ENCODE measurements around the gene MTHFD1L. TPM values are rescaled to one million over a fixed set of nuclear protein-coding genes. Genes with fewer than 3 reads are reported as not detected.

The MTHFD1L gene
- total and polyA plus RNA-seq, 10 donors, result 6.7 to 32.1 (median 13.1) TPM

- H3K4me3 ChIP-seq, result no peak overlapping the region
- intact Hi-C loops (cut with DNase I; ENCODE audit: low total_unique reads), result no loop called here
- no peaks in the 10 kb centered on the region for H3K27me3 ChIP-seq (replicated peaks in 1 of 7)
- peaks cover 0 to 16% (median 2%) of the 10 kb centered on the region in 6 donors for H3K4me1 ChIP-seq
- TF ChIP-seq CTCF (IDR thresholded peaks at IDR 0.05 in 8 of 11, conservative IDR thresholded peaks at IDR 0.05 in 3 of 11) (no peak), POLR2A (IDR thresholded peaks at IDR 0.05) (no peak), POLR2AphosphoS5 (IDR thresholded peaks at IDR 0.05) (no peak)
- peak overlapping the region in 2 of 8 donors; percentile 51 to 72 for H3K27ac ChIP-seq
- no peaks in the 10 kb centered on the region for H3K36me3 ChIP-seq
- DNase-seq, result no peak
- 20 to 51% (median 38%) methylated on average over 1 of the region's 1 CpG for WGBS, 5 donors
- H3K9me3 ChIP-seq, result peaks cover 0 to 8% (median 0%) of the 10 kb centered on the region in 8 donors
These were observed 208.2 kb downstream of the MTHFD1L start for GRCh38 chr6:151073701-151074100.

GRCh38 chr6:151075005-151075404 lies 209.5 kb downstream of the MTHFD1L start:
- no peaks in the 10 kb centered on the region for H3K27me3 ChIP-seq (replicated peaks in 1 of 7)
- no peak overlapping the region for H3K4me3 ChIP-seq
- H3K36me3 ChIP-seq, result peaks cover 0 to 8% (median 0%) of the 10 kb centered on the region in 6 donors
- H3K9me3 ChIP-seq, result peaks cover 0 to 8% (median 0%) of the 10 kb centered on the region in 8 donors
- DNase-seq, result no peak
- 93 to 97% (median 94%) methylated on average over 3 of the region's 3 CpGs for WGBS, 5 donors
- peak overlapping the region in 4 of 8 donors; percentile 17 to 56 (median 40) for H3K27ac ChIP-seq
- TF ChIP-seq POLR2A (IDR thresholded peaks at IDR 0.05), result no peak
- no peak for TF ChIP-seq POLR2AphosphoS5 (IDR thresholded peaks at IDR 0.05)
- no peak for TF ChIP-seq CTCF (IDR thresholded peaks at IDR 0.05 in 8 of 11, conservative IDR thresholded peaks at IDR 0.05 in 3 of 11)
- intact Hi-C loops (cut with DNase I; ENCODE audit: low total_unique reads), result no loop called here
- peaks cover 0 to 12% (median 2%) of the 10 kb centered on the region in 6 donors for H3K4me1 ChIP-seq

- intact Hi-C loops (cut with DNase I; ENCODE audit: low total_unique reads), result no loop called here
These were observed 210.0 kb downstream of the MTHFD1L start for GRCh38 chr6:151075527-151075926.

More at GRCh38 chr6:151075527-151075926, 210.0 kb downstream of the MTHFD1L start:
- H3K9me3 ChIP-seq, result peaks cover 0 to 8% (median 0%) of the 10 kb centered on the region in 8 donors
- 81 to 95% (median 84%) methylated on average over 2 of the region's 2 CpGs for WGBS, 5 donors
- TF ChIP-seq POLR2A (IDR thresholded peaks at IDR 0.05), result no peak
- no peak for TF ChIP-seq POLR2AphosphoS5 (IDR thresholded peaks at IDR 0.05)
- TF ChIP-seq CTCF (IDR thresholded peaks at IDR 0.05 in 8 of 11, conservative IDR thresholded peaks at IDR 0.05 in 3 of 11), result no peak
- no peak for DNase-seq
- peaks cover 0 to 8% (median 0%) of the 10 kb centered on the region in 6 donors for H3K36me3 ChIP-seq
- H3K27ac ChIP-seq, result peak overlapping the region in 6 of 8 donors; percentile 0 to 56 (median 33)
- H3K4me3 ChIP-seq, result no peak overlapping the region
- peaks cover 0 to 11% (median 1%) of the 10 kb centered on the region in 6 donors for H3K4me1 ChIP-seq
- no peaks in the 10 kb centered on the region for H3K27me3 ChIP-seq (replicated peaks in 1 of 7)
